ENCODE data around the gene IRF2BP1.

IRF2BP1 gene

GRCh38 chr19:45883881-45884681 is 1.9 kb downstream of the IRF2BP1 start:
- Histone ChIP-seq H3K27me3 (ENCODE audit: control insufficient read depth, insufficient read depth, low read length) (no peaks in the 10 kb centered on the region), H3K4me3 (ENCODE audit: low read length) (peak overlapping the region; percentile 29), H3K36me3 (ENCODE audit: control insufficient read depth, insufficient read depth, low read length) (peaks cover 10% of the 10 kb centered on the region), H3K9ac (ENCODE audit: low read length) (no peak overlapping the region), H3K4me1 (ENCODE audit: control insufficient read depth, insufficient read depth, low read length) (peaks cover 19% of the 10 kb centered on the region), H3K27ac (ENCODE audit: low read depth, low read length) (no peak overlapping the region)

DNA sequence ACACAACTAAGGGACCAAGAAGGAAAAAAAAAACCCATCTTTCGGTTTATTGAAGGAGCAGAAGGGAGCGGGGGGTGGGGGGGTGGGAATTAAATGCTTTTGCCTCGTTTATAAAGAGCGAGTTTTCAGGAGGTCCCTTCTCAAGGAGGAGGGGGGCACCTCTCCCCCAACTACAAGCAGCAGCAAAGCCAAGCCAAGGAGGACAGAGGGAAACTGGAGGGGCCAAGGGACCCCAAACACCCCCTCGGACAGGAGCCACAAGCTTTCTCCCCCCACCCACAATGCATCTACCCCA is 2.4 kb downstream of the IRF2BP1 start:
- H3K27ac ChIP-seq (ENCODE audit: low read depth, low read length), result no peak overlapping the region
- H3K4me3 ChIP-seq (ENCODE audit: low read length), result peak overlapping the region; percentile 29
- H3K36me3 ChIP-seq (ENCODE audit: control insufficient read depth, insufficient read depth, low read length), result peaks cover 10% of the 10 kb centered on the region
- H3K27me3 ChIP-seq (ENCODE audit: control insufficient read depth, insufficient read depth, low read length), result no peaks in the 10 kb centered on the region
- H3K4me1 ChIP-seq (ENCODE audit: control insufficient read depth, insufficient read depth, low read length), result peaks cover 19% of the 10 kb centered on the region
- no peak overlapping the region for H3K9ac ChIP-seq (ENCODE audit: low read length)

- Histone ChIP-seq H3K4me3 (ENCODE audit: low read length) (peak overlapping the region; percentile 68), H3K9ac (ENCODE audit: low read length) (no peak overlapping the region), H3K4me1 (ENCODE audit: control insufficient read depth, insufficient read depth, low read length) (peaks cover 19% of the 10 kb centered on the region)
These were observed 3.0 kb downstream of the IRF2BP1 start for GRCh38 chr19:45882652-45883585.

GRCh38 chr19:45881909-45882528 is 3.9 kb downstream of the IRF2BP1 start:
- Histone ChIP-seq H3K4me3 (ENCODE audit: low read length) (peak overlapping the region; percentile 68), H3K27me3 (ENCODE audit: control insufficient read depth, insufficient read depth, low read length) (peaks cover 1% of the 10 kb centered on the region), H3K9ac (ENCODE audit: low read length) (no peak overlapping the region), H3K36me3 (ENCODE audit: control insufficient read depth, insufficient read depth, low read length) (peaks cover 10% of the 10 kb centered on the region), H3K4me1 (ENCODE audit: control insufficient read depth, insufficient read depth, low read length) (peaks cover 17% of the 10 kb centered on the region), H3K27ac (ENCODE audit: low read depth, low read length) (no peak overlapping the region)

More at GRCh38 chr19:45882652-45883585, 3.0 kb downstream of the IRF2BP1 start:
- H3K27me3 ChIP-seq (ENCODE audit: control insufficient read depth, insufficient read depth, low read length), result no peaks in the 10 kb centered on the region
- H3K27ac ChIP-seq (ENCODE audit: low read depth, low read length), result no peak overlapping the region
- H3K36me3 ChIP-seq (ENCODE audit: control insufficient read depth, insufficient read depth, low read length), result peaks cover 10% of the 10 kb centered on the region

DNA sequence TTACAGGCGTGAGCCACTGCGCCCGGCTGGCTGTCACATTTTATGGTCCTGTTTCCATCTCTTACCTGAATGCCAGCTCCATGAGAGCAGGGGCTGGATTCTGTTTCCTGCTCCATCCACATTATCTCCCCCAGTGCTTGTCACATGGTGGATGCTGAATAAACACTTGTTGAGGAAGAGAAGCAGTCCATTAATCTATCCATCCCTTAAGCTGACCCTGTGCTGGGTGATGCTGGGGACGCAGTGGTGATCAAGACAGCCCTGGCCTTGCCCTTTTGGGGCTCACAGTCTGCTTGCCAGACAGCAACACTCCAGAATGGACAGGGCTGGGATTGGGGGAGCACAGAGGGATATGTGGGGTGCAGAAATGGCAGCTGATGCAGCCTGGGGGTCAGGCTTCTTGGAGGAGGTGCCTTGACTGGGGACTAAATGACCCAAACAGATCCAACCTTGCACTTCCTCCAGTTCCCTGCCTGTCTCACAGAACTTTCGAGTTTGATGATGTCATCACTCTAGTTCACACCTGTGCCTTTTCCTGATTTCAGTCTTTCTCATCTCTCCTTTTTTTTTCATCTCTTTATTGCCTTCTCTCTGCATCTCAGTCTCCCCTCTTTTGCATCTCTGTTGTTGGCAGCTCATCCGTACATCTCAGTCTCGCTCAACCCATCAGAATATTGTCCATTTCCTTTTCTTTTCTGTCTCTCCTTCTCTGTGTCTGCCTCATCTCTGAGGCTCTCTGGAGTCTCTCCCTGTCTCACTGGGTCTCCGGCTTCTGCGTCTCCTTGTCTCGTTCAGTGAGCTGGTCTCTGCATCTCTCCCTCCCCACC is 4.6 kb downstream of the IRF2BP1 start:
- Histone ChIP-seq H3K9ac (ENCODE audit: low read length) (no peak overlapping the region), H3K27ac (ENCODE audit: low read depth, low read length) (no peak overlapping the region), H3K4me3 (ENCODE audit: low read length) (no peak overlapping the region), H3K4me1 (ENCODE audit: control insufficient read depth, insufficient read depth, low read length) (peaks cover 15% of the 10 kb centered on the region), H3K36me3 (ENCODE audit: control insufficient read depth, insufficient read depth, low read length) (peaks cover 10% of the 10 kb centered on the region), H3K27me3 (ENCODE audit: control insufficient read depth, insufficient read depth, low read length) (peaks cover 3% of the 10 kb centered on the region)

- H3K36me3 ChIP-seq (ENCODE audit: control insufficient read depth, insufficient read depth, low read length), result peaks cover 10% of the 10 kb centered on the region
- no peak overlapping the region for H3K4me3 ChIP-seq (ENCODE audit: low read length)
- peaks cover 3% of the 10 kb centered on the region for H3K27me3 ChIP-seq (ENCODE audit: control insufficient read depth, insufficient read depth, low read length)
- no peak overlapping the region for H3K9ac ChIP-seq (ENCODE audit: low read length)
- H3K27ac ChIP-seq (ENCODE audit: low read depth, low read length), result no peak overlapping the region
- peaks cover 13% of the 10 kb centered on the region for H3K4me1 ChIP-seq (ENCODE audit: control insufficient read depth, insufficient read depth, low read length)
These were observed 6.0 kb downstream of the IRF2BP1 start for GRCh38 chr19:45879971-45880370.

DNA sequence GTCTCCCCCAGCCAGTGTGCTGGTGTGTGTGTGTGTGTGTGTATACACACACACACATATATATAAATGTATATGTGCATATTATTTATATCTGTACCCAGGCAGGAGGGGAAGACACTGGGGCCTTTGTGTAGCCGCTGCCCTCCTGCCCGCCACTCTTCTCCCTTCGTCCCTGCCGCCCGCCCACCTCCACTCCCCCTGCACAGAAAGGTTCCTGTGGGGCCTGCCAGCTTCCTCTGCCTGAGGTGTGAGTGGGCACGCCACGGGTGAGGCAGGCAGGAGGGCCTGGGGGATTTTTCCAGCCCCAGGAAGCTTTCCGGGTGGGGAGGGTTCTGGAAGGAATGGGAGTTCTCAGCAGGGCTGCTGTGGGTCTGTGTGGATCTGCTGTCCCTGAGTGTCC is 6.9 kb downstream of the IRF2BP1 start:
- no peak overlapping the region for H3K4me3 ChIP-seq (ENCODE audit: low read length)
- no peak overlapping the region for H3K27ac ChIP-seq (ENCODE audit: low read depth, low read length)
- H3K36me3 ChIP-seq (ENCODE audit: control insufficient read depth, insufficient read depth, low read length), result peaks cover 5% of the 10 kb centered on the region
- H3K27me3 ChIP-seq (ENCODE audit: control insufficient read depth, insufficient read depth, low read length), result peaks cover 3% of the 10 kb centered on the region
- peaks cover 10% of the 10 kb centered on the region for H3K4me1 ChIP-seq (ENCODE audit: control insufficient read depth, insufficient read depth, low read length)
- no peak overlapping the region for H3K9ac ChIP-seq (ENCODE audit: low read length)

DNA sequence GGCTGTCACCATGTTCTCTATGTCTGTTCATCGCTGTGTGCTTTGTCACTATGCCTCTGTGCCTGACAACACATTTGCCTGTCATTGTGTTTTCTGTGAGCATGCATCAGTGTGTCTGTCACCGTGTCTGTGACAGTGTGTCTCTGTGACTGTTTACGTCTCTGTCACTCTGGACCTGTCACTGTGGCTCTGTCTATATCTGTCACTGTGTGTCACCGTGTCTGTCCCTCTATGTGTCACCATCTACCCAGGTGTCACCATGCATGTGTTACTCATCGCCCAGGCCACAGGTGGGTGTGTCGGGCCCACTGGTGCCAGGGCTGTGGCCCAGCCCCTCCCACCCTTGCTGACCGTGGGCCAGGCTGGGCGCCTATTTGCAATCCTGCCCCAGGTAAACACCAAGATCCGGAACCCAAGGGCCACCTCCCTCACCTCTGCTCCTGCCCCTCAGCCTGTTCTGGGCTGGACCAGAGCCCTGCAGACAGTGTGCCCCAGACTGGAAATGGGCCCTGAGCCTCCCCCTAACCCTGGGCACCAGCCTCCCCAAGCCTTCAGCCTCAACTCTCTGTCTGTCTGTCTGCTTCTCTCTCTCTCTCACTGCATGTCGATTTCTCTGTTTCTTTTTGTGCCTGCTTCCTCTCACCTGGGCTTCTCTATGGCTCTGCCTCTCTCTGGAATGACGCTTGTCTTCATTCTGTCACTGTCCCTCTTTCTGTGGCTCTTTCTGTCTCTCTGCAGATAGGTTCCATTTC is 7.7 kb downstream of the IRF2BP1 start:
- Histone ChIP-seq H3K36me3 (ENCODE audit: control insufficient read depth, insufficient read depth, low read length) (no peaks in the 10 kb centered on the region), H3K4me3 (ENCODE audit: low read length) (no peak overlapping the region), H3K27ac (ENCODE audit: low read depth, low read length) (no peak overlapping the region), H3K27me3 (ENCODE audit: control insufficient read depth, insufficient read depth, low read length) (peaks cover 3% of the 10 kb centered on the region), H3K9ac (ENCODE audit: low read length) (no peak overlapping the region), H3K4me1 (ENCODE audit: control insufficient read depth, insufficient read depth, low read length) (peaks cover 5% of the 10 kb centered on the region)

GRCh38 chr19:45876411-45877197 is 9.3 kb downstream of the IRF2BP1 start:
- Histone ChIP-seq H3K27me3 (ENCODE audit: control insufficient read depth, insufficient read depth, low read length) (peaks cover 3% of the 10 kb centered on the region), H3K36me3 (ENCODE audit: control insufficient read depth, insufficient read depth, low read length) (no peaks in the 10 kb centered on the region), H3K27ac (ENCODE audit: low read depth, low read length) (peak overlapping the region; percentile 51), H3K4me3 (ENCODE audit: low read length) (no peak overlapping the region), H3K4me1 (ENCODE audit: control insufficient read depth, insufficient read depth, low read length) (no peaks in the 10 kb centered on the region), H3K9ac (ENCODE audit: low read length) (no peak overlapping the region)

GRCh38 chr19:45876161-45876410 is 9.9 kb downstream of the IRF2BP1 start:
- no peak overlapping the region for H3K4me3 ChIP-seq (ENCODE audit: low read length)
- H3K27me3 ChIP-seq (ENCODE audit: control insufficient read depth, insufficient read depth, low read length), result peaks cover 3% of the 10 kb centered on the region
- H3K27ac ChIP-seq (ENCODE audit: low read depth, low read length), result no peak overlapping the region
- no peak overlapping the region for H3K9ac ChIP-seq (ENCODE audit: low read length)
- no peaks in the 10 kb centered on the region for H3K4me1 ChIP-seq (ENCODE audit: control insufficient read depth, insufficient read depth, low read length)
- H3K36me3 ChIP-seq (ENCODE audit: control insufficient read depth, insufficient read depth, low read length), result no peaks in the 10 kb centered on the region

- H3K4me3 ChIP-seq (ENCODE audit: low read length), result no peak overlapping the region
- H3K36me3 ChIP-seq (ENCODE audit: control insufficient read depth, insufficient read depth, low read length), result no peaks in the 10 kb centered on the region
- no peak overlapping the region for H3K9ac ChIP-seq (ENCODE audit: low read length)
- H3K27ac ChIP-seq (ENCODE audit: low read depth, low read length), result no peak overlapping the region
- no peaks in the 10 kb centered on the region for H3K4me1 ChIP-seq (ENCODE audit: control insufficient read depth, insufficient read depth, low read length)
- H3K27me3 ChIP-seq (ENCODE audit: control insufficient read depth, insufficient read depth, low read length), result peaks cover 3% of the 10 kb centered on the region
These were observed 11.3 kb downstream of the IRF2BP1 start for GRCh38 chr19:45874620-45874966.
